ENCODE measurements around the gene VSIG4. TPM values are rescaled to one million over a fixed set of nuclear protein-coding genes. Genes with fewer than 3 reads are reported as not detected.
"Not testable (repeated sequence)": the region's sequence is repeated elsewhere in the genome, so short reads cannot be mapped to it uniquely, and the experiment has no call there.

The VSIG4 gene
- total RNA-seq, 1 donor from 2014 or later, result not detected

DNA sequence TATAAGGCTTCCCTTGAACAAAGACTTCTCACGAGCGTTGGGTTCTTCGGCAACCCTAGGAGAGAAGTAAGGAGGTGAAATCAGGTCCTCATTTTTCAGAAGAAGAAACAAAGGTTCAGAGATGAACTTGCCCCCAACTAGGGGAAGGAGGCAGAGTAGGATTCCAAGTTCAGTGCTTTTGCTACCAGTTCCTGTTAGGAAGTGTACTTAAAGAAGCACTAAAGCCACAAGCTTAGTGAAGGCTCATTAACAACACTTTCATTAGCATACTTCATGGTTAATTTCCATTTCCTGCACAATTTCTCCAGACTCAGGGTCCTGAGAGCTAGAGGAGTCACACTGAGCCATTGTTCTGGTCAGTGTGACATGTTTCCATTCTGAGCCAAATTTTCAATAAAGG is 52.1 kb downstream of the VSIG4 start:
- intact Hi-C loops (cut with micrococcal nuclease), result loop anchor here (5.0 kb wide), 1 partner anchor 316 kb away; no protein-coding TSS in a partner anchor

GRCh38 chrX:65985922-65986588 is 53.8 kb downstream of the VSIG4 start:
- intact Hi-C loops (cut with micrococcal nuclease), result loop anchor here (1.0 to 5.0 kb wide), 4 partner anchors 240 to 404 kb away; no protein-coding TSS in a partner anchor

- intact Hi-C loops (cut with micrococcal nuclease), result loop anchor here (5.0 kb wide), 1 partner anchor 313 kb away; no protein-coding TSS in a partner anchor
These were observed 54.7 kb downstream of the VSIG4 start for GRCh38 chrX:65985211-65985610.

DNA sequence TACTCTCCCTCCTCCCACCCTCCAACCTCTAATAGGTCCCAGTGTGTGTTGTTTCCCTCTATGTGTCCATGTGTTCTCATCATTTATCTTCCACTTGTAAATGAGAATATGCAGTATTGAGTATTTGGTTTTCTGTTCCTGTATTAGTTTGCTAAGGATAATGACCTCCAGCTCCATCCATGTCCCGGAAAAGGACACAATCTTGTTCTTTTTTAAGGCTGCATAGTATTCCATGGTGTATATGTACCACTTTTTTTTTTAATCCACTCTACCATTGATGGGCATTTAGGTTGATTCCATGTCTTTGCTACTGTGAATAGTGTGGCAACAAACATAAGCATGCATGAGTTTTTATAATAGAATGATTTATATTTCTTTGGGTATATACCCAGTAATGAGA is 62.7 kb downstream of the VSIG4 start:
- intact Hi-C loops (cut with micrococcal nuclease), result not testable (repeated sequence)

GRCh38 chrX:65976161-65976560 is 63.7 kb downstream of the VSIG4 start:
- intact Hi-C loops (cut with micrococcal nuclease), result no loop called here

GRCh38 chrX:65975161-65975751 is 64.6 kb downstream of the VSIG4 start:
- intact Hi-C loops (cut with micrococcal nuclease), result not testable (repeated sequence)

Other genes with a start within 250 kb of the VSIG4 start
- 0.18 TPM in 1 of 2 replicates, not detected in the other for gene HEPH, start 124.2 kb upstream of the VSIG4 start, total RNA-seq

Data from T-helper 2 cell treated with Interferon-gamma antibody and Interleukin-4, amounts not matched to agents 100 ng/mL and 5 ng/mL, for 36 hours (primary cell).